ENCODE results near the gene PSTPIP1.

GRCh38 chr15:76951220-76951619, 43.7 kb upstream of the PSTPIP1 start:
- no peak for TF ChIP-seq TCF4 (CRISPR knock-in tag; IDR thresholded peaks at IDR 0.05; ENCODE audit: borderline replicate concordance)
- TF ChIP-seq TOX (CRISPR knock-in tag; IDR thresholded peaks at IDR 0.05; ENCODE audit: borderline replicate concordance): no peak
- no peak for TF ChIP-seq ESRRG (CRISPR knock-in tag; IDR thresholded peaks at IDR 0.05)
- TF ChIP-seq CREB5 (CRISPR knock-in tag; IDR thresholded peaks at IDR 0.05; ENCODE audit: low read depth): no peak

All from SK-N-SH treated with all-trans-retinoic acid at 6 μM for 48 hours (cell line).